Activated CD8-positive, alpha-beta memory T cell treated with anti-CD3 and anti-CD28 coated beads, Interleukin-2, amount 50 U/mL, for 48 hours (primary cell): Measurements from ENCODE around the gene UVSSA.
"Not testable (repeated sequence)": the region's sequence is repeated elsewhere in the genome, so short reads cannot be mapped to it uniquely, and the experiment has no call there.

Source experiments
- DNase-seq: peaks from one replicate; pipeline ENCODE4 v3.0.0-alpha.2; 2020

UVSSA gene

DNA sequence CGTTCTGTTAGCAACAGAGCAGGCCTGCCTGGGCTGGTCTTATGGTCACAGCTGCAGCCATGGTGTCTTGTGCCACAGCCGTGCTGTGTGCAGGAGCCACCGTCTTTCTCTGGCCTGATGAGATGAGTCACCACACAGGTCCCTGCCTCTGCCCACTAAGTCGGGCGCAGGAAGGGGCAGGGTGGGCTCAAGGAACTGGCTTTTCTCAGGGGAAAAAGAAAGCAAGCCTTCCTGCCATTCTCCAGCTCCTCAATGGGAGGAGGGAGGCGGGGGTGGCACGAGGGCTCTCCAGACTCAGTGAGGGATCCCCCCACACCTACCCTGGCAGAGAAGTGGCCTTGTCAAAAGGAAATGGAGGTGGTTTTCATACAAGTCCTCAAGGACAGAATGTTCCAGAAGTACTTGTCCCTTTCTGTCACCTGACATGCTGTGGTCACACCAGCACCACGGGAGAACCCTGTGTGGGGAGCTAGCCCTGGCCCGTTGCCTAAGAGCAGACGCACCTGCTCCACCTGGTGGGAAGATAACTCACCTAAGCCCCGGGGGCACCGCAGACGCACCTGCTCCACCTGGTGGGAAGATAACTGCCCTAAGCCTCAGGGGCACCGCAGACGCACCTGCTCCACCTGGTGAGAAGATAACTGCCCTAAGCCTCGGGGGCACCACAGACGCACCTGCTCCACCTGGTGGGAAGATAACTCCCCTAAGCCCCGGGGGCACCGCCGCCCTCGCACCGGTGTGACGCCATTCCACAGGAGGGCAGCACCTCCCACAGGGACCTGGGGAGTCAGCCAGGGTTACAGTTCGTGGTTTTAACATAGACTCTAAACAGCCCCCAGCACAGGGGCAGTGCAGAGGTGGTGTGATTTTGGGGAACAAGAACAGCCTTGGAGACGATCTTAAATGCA is 18.5 kb downstream of the UVSSA start:
- DNase-seq = no peak

DNA sequence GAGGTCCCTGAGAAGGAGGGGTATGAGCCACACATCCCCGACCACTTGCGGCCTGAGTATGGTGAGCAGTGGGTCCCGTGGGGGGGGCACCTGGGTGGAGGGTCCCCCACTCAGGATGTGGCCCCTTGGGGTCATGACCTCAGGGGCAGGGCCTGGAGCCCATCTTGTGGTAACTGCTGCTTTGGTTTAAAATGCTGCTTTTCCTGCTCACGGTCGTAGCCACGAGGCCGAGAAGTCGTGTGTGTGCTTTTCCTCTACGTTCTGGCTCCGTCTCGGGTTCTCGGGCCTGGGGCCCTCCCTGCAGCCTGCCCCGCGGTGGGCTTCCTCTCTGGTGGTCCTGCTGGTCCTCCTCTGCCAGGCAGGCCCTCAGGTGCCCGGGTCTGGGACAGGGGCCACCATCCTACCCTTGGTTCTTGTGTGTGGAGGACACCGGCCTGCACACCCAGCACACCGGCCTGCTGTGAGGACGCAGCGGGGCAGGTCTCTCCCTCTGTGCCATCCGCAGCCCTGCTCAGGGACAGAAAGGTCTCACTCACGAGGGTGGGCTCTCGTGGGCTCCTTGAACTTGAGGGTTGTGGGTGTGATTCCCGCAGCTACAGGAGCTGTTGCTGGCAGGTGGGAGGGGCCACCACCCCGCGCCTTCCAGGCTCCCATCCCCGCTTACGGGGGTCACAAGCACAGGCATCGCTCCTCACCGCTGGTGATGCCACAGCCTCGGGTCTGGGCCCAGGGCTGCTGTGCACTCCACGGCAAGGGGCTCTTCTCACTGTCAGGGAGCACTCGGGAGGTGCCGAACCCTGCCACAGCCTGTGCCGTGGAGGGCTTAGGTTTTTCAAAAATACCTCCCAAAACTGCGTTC is 19.6 kb downstream of the UVSSA start:
- no peak for DNase-seq

DNA sequence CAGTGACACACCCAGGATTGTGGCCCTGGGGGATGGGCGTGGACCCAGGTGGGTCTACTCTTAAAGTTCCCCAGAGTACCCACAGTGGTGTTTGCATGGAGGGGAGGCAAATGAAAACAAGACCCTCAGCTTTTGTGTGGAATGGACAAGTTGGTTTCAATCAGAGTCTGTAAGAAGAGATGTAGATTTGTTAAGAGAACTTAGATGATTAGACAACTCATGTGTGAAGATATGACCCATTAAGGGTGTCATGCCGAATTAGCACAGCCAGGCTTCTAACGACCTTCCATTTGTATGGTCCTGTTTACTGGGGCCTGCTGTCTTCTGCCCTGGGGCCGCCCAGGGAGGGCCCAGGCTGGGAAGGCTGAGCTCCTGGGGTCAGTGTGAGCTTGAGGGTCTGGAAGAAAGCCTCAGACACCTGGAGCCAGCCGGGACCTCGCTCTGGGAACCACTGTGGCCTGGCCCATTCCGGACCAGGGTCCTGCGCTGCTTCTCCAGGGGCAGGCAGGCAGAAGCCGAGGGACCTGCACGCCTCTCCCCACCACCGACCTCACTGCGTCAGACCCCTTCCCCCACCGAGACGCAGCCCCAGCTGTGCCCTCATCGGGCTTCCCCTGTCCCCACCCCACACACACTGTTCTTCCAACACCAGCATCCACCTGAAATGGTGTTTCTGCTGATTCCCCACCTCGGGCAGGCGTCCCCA is 20.4 kb downstream of the UVSSA start:
- DNase-seq = no peak

DNA sequence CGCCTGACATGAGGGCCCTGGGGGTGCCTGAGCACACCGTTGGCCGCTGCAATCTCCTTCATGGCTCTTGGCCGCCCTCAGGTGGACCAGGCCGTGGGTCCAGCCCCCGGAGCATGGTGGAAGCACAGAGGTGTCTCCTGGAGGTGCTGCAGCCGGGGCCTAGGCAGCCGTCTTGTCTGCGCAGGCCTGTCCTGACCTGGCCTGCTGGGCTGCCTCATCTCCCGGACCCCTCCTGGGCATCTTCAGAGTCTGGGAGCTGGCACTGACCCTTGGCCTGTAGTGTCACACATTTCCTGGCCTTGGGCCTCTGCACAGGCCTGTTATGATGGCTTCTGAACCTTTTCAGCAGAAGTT is 20.9 kb downstream of the UVSSA start:
- no peak for DNase-seq

DNA sequence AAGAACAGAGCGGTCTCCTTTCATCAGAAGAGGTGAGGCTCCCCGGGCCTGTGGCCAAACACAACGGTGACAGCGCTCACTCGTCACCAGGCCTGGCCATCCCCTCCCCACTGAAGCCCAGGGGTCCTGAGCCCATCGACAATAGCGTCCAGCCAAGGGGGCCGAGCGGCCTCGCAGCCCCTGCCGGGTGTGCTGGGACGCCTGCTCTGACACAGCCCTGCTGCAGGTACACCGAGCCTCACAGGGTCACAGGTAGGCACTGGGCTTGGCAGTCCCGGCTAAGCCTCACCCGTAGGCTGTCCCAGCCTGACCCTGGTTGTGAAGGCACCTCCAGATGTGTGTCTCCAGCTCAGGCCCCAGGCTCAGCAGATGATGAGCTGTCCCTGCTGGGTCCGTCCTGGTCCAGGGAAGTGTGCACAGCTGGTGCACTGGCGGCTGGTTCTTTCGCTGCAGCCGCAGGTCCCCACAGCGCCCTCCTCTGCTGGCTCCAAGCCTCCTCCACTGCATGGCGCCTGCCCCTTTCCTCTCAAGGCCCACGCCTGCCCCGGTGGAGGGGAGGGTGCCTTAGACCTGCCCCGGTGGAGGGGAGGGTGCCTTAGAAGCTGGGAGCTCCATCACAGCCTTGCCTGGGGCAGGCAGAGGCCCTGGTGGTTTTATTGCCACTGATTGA is 21.5 kb downstream of the UVSSA start:
- DNase-seq = no peak

DNA sequence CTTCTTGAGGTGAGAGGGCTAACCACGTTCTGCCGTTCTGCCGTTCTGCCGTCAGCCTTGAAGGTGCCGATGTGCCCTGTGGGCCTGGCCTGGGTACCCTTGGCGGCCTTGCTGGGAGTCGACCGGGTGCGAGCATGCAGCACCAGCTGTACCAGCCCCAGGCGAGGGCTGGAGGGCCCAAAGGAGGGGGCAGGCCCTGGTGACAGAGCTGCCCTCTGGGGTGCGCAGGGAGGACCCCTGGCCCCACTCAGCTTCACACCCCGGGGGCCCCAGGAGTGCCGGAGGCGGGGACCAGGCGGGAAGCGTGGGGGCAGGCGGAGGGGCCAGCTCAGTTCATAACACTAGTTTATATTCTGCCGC is 22.1 kb downstream of the UVSSA start:
- DNase-seq = no peak

DNA sequence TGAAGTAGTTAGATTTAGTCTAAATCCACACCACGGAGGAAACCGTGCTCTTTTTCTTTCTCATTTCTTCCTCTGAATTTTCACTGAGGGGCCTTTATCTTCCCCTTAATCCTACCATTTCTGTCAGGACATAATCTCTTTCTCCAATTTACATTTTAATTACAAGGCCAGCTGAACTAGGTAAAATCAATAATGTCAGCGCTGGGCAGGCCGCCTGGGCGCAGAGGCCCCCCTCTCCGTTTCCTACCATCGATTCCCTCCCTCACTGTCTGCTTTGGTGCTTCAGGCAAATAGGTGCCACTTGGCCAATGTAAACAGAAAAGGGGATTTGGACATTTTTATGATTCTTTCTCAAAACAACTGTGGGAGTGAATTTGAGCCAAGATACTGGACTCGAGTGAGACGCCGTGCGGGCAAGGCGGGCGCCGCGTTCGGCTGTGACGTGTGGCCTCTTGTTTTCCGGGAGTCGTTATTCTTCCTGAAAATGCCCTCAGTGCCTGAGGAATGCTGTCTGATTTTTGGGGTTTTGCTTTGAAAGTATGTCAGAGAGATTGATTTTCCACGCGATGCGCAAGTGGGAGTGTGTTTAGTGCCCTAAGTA is 22.6 kb downstream of the UVSSA start:
- DNase-seq = no peak

DNA sequence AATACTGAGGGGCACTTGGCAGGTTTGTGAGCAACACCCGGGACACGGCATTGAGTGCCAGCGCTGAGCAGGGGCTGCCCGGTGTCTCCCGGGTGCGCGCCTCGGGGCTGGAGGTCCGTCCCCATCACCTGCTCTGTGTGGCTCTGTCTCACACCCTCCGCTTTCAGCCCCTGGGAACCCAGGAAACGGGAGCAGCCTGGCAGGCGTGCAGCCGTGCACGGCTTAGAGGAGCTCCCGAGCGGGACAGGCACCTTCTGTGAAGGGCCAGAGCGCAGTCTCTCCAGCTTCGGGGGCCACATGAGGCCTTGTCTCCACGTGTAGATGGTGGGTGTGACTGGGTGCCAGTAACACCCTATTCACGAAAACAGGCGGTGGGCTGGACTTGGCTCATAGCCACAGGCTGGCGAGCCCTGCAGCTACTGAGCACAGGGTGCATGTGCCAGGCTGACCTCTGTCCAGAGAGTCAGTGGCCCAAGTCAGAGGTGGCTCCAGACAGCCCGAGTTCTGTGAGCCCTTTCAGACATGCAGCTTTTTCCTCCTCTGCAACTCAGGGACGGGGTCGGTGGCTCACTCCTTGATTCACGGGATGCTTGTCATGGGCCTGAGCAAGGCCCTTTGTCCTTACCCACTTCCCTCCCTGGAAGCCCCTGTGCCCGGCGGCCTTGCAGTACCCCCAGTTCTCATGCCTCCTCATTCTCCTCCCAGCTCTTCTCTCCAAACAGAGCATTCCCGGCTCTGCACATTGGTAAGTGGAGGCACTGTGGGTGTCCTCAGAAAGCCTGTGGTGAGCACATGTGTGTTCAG is 23.5 kb downstream of the UVSSA start:
- no peak for DNase-seq

DNA sequence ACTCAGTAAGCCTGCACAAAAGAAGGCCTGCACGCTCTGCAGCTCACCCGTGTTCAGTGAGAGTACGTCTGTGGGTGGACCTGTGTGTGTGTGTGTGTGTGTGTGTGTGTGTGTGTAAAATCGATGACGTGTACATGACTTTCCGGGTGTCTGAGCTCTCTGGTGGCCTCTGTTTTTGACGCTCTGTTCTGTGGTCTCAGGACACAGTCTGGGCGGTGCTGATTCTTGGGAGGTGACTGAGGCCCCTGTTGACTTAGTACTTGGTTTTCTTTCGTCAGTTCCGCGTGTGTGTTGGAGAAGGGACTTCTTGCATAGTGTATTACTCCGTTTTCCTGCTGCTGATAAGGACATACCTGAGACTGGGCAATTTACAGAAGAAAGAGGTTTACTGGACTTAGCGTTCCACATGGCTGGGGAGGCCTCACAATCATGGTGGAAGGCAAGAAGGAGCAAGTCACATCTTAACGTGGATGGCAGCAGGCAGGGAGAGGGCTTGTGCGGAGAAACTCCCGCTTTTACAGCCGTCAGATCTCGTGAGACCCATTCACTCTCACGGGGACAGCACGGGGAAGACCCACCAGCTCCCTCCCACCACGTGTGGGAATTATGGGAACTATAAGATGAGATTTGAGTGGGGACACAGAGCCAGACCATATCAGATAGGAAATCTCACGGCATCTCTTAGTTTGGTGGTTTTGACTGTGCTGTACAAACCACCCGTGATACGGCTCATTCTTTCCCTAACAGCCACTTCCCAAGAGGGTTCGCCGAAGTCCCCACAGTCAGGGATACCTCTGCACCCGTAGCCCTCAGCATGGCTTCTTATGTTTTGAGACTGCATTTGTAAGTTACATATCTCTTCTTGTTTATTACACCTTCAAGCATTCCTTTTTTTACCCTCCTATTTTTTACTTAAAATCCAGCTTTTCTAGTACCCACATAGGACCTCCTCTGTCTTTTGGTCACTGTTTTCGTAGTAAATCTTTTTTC is 24.5 kb downstream of the UVSSA start:
- DNase-seq = no peak

DNA sequence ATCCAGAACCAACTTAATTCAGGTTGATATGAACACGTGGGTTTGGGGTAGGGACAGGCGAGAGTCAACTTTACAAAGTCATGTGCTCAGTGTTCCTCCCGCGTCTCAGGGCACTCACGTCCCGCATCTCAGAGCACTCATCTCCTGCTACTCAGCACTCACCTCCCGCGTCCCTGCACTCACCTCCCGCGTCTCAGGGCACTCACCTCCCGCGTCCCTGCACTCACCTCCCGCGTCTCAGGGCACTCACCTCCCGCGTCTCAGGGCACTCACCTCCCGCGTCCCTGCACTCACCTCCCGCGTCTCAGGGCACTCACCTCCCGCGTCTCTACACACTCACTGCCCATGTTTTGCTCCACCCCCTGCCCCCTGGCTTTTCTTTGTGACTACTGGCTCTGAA is 25.6 kb downstream of the UVSSA start:
- not testable (repeated sequence) for DNase-seq

DNA sequence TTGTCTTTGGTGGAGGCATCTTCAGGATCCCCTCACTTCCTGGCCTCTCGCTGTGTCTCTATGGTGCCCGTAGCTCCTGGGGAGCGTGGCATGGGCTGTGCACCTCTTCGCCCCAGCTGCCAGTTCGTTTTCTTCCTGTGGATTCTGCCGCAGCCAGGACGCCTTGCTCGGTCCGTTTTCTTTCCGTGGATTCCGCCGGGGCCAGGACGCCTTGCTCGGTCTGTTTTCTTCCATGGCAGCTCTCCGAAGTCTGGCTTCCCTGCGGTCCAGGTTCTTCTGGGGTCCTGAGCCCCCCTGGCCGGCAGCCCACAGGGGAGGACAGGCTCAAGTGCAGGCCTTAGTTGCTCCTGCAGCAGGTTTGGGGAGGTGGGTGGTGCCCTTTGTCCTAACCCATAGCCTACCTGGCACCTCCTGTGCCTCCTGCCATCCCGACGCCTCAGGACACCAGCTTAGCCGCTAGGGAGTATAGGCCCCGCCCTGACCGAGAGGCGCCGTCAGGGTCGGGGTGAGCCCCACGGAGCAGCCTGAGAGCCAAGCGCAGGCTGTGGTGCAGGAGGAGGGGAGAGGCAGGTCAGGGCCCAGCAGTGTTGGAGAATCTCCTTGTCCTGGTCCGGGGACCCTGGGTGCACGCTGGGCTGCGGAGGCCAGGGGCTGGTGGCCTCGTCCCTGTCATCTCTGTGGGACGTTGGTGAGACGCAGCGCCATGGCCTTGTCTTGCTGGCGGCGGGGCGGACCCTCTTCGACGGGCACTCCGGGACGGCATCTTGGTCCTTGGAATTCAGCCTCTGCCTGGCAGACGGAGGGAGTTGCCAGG is 27.1 kb downstream of the UVSSA start:
- DNase-seq = no peak

DNA sequence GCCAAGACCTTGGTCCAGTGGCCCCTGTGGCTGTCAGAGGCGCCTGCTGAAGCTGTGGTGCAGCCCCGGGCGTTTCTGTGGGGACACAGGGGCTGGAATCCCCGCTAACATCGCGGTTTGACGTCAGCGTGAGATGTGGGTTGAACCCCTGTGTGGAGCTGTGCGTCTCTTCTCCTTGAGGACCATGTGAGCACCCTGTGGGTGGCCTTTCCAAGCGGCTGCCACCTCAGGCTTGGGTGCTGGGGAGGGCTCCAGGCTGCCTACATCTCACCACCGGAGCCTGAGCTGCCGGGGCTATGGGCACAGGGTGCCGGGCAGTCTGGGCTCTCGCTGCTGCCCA is 27.7 kb downstream of the UVSSA start:
- no peak for DNase-seq

DNA sequence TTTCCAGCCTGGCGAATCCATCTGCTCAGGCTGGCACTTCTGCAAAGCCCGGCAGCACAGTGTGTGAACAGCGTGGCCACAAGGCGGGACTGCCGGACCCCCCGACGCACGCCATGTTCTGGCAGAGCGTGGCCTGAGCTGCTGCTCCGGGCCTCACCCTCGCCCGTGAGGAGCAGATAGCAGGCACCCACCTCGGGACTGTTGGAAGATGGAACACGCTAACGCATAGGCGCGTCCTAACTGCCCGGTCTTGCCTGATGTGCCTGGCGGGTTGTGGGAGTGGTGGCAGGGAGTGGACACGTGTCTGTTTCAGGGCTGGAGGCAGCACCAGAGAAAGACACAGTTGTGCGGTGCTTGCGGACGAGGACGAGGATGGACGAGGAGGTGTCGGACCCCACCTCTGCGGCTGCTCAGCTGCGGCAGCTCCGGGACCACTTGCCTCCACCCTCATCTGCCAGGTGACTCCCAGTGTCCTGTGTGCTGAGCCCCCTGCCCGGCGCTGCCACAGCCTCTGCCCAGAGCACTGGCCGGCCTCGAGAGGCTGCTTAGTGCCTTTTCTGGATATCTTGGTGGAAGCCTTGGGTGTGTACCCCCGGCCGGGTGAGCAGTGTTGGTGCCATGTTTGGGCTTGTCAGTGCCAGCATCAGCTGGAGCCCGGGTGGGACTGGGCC is 28.2 kb downstream of the UVSSA start:
- no peak for DNase-seq

DNA sequence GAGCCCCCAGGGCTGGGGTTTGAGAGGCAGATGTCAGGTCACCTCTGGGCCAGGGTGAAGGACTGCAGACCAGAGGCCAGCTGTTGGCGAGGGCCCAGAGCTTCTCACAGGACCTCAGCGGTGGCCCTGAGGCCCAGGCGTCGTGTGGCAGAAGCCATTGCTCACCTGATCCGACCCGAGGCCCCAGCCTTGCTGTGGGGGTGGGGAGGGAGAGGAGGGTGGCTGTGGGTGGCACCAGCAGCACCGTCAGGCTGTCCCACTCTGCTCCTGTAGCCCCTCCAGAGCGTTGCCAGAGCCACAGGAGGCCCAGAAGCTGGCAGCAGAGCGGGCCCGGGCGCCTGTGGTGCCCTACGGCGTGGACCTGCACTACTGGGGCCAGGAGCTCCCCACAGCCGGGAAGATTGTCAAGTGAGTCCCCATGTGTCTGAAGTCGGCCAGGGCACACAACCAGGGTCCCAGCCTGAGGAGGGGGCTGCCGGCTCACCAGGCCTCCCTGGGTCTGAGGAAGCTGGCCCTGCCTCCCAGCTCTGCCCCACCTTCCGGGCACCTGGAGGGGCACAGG is 28.8 kb downstream of the UVSSA start:
- no peak for DNase-seq

DNA sequence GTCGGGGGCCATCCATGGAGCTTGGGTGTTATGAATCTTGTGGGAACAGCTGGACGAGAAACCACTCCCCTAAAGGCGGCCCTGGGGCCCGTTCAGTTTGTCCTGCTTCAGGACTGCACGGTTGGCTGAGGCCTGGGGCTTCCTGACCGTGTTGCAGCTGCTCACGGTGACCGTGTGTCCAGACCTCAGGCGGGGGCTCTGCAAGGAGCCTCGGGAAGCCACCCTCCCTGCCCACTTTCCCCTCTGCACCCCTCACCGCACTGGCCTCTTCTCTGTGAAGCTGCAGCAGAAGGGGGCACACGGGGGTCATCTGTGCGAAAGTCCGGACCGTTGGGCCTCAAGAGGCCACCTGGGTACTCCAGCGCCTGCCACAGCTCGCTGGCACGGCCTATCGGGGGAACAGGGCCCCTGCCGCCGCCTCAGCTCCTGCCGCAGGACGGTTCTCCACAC is 29.4 kb downstream of the UVSSA start:
- DNase-seq = no peak

DNA sequence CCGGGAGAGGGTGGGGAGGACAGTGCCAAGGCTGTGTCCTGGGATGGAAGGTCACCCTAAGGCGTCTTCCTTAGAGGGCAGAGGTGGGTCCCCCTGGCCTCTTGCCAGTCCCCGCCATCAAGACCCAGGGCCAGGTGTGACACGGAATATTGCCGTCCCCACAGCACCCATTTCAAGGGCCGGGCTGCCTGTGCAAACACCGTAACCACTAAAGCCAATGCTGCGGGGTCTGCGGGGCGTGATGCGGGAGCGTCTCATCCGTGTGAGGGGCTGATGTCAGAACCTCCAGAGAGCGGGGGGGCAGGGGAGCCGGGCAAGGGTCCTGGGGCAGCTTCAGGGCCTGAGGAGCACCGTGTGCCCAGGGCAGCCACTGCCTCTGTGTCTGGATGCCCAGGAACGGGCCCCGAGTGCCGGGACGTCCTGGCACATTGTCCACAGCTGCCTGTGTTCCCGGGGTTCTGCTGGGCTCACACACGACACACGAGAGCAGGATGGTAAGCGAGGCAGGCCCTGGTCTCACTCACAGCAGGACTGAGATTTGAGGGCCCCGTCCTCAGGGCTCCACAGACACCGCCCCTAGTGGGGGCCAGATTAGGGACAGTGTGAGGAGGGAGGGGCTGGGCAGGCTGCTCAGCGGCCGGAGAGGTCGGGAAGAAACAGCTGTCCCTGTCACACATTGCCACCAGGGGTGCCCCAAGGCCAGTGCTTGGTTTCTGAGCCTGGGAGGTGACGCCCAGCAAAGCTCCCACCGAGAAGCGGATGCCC is 30.0 kb downstream of the UVSSA start:
- no peak for DNase-seq

DNA sequence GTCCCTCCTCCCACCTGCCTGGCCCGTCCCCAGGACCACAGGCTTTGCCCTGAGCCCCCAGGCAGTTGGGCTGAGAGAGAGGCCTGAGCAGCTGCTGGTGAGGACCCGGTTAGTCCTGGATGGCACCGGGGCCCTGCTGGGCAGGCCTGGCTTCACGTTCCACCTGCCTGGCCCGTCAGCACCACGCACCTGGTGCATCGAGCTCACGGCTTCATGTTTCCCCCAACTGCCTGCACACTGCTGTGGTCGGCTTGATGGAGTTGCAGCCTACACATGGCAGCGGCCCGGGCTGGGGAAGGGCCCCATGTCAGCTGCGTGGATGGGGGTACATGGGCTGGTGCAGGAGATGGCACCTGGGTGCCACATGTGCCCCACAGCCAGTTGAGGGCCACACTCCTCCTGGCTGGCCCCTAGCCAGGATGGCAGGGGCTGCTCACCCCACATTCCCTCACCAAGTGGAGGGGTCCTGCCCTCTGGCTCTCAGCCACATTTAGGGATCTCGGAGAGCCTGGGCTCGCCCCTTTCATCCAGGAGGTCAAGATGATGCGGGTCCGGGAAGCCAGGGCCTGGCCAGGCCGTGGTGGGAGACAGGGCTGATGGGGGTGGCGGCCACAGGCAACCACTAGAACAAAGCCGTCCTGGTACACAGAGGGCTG is 30.7 kb downstream of the UVSSA start:
- DNase-seq = no peak
